Endothelial cell (in vitro differentiated cells): Measurements from ENCODE around the gene IL31RA. TPM values are rescaled to one million over a fixed set of nuclear protein-coding genes. Genes with fewer than 3 reads are reported as not detected.
"Not testable (repeated sequence)": the region's sequence is repeated elsewhere in the genome, so short reads cannot be mapped to it uniquely, and the experiment has no call there.

ENCODE experiments used
- DNase-seq: peaks from one replicate; pipeline ENCODE4 v3.0.0; 2021; ENCODE audit warnings: low spot score
- H3K27ac Mint-ChIP-seq: one replicate; pipeline ENCODE4 v1.8.0; 2021; ENCODE audit warnings: mixed read lengths, inconsistent platforms; ENCODE audit not compliant: unreplicated experiment
- H3K27me3 Mint-ChIP-seq: one replicate; pipeline ENCODE4 v1.8.0; 2021; ENCODE audit warnings: mild to moderate bottlenecking, moderate library complexity, mixed read lengths, inconsistent platforms; ENCODE audit not compliant: unreplicated experiment
- H3K36me3 Mint-ChIP-seq: one replicate; pipeline ENCODE4 v1.8.0; 2021; ENCODE audit warnings: mild to moderate bottlenecking, low read depth, mixed read lengths, inconsistent platforms; ENCODE audit not compliant: unreplicated experiment
- H3K4me1 Mint-ChIP-seq: one replicate; pipeline ENCODE4 v1.8.0; 2021; ENCODE audit warnings: mild to moderate bottlenecking, mixed read lengths, inconsistent platforms; ENCODE audit not compliant: unreplicated experiment
- H3K4me3 Mint-ChIP-seq: one replicate; pipeline ENCODE4 v1.8.0; 2021; ENCODE audit warnings: mild to moderate bottlenecking, mixed read lengths, inconsistent platforms; ENCODE audit not compliant: unreplicated experiment
- H3K9me3 Mint-ChIP-seq: one replicate; pipeline ENCODE4 v1.8.0; 2021; ENCODE audit warnings: mixed read lengths, inconsistent platforms; ENCODE audit not compliant: unreplicated experiment
- CTCF ChIP-seq: fragments of 200-600 bp; sonication (generic); IDR thresholded peaks from one replicate; pipeline ENCODE4 v1.5.0; 2021; ENCODE audit warnings: antibody characterized with exemption; ENCODE audit not compliant: unreplicated experiment
- long read RNA-seq: library from polyadenylated mRNA; unstranded; transcript quantifications from one replicate; pipeline ENCODE4 v2.0.0, GENCODE V29; 2020; ENCODE audit not compliant: unreplicated experiment
- total RNA-seq: library from RNA; stranded (reverse); fragmentation: NEBNext Ultra II Directional; extraction: Animal tissue kit (Norgen Biotek cat#: 25700); gene quantifications from one replicate; pipeline ENCODE4 v1.2.1, GENCODE V29; 2021; ENCODE audit not compliant: unreplicated experiment

IL31RA gene
- 0.82 TPM for total RNA-seq
- long read RNA-seq: 0 reads

- no peak within 1 kb of the TSS for H3K27ac Mint-ChIP-seq
- H3K9me3 Mint-ChIP-seq: no peaks in the 10 kb centered on the region
- H3K4me1 Mint-ChIP-seq: peaks cover 9% of the 10 kb centered on the region
- no peaks in the 10 kb centered on the region for H3K27me3 Mint-ChIP-seq
- H3K4me3 Mint-ChIP-seq: no peak within 1 kb of the TSS
- H3K36me3 Mint-ChIP-seq: no peaks in the 10 kb centered on the region
- TF ChIP-seq CTCF: no peak
- DNase-seq: no peak
Observed at GRCh38 chr5:55850839-55851674, at the start of gene IL31RA. IL31RA (plus strand) TSS chr5:55851357; CDS start chr5:55851571, 214 bp downstream.

GRCh38 chr5:55808814-55809213 is 42.3 kb upstream of the IL31RA start:
- not testable (repeated sequence) for H3K4me3 Mint-ChIP-seq, H3K27me3 Mint-ChIP-seq, H3K9me3 Mint-ChIP-seq, DNase-seq, H3K27ac Mint-ChIP-seq, H3K36me3 Mint-ChIP-seq, H3K4me1 Mint-ChIP-seq

- H3K9me3 Mint-ChIP-seq, H3K27ac Mint-ChIP-seq, H3K27me3 Mint-ChIP-seq, H3K4me3 Mint-ChIP-seq, DNase-seq, H3K4me1 Mint-ChIP-seq, H3K36me3 Mint-ChIP-seq: not testable (repeated sequence)
Observed at GRCh38 chr5:55815939-55816338, 35.2 kb upstream of the IL31RA start.

GRCh38 chr5:55816342-55816741 is 34.8 kb upstream of the IL31RA start:
- H3K27ac Mint-ChIP-seq: no peak overlapping the region
- no peaks in the 10 kb centered on the region for H3K4me1 Mint-ChIP-seq
- no peaks in the 10 kb centered on the region for H3K36me3 Mint-ChIP-seq
- H3K9me3 Mint-ChIP-seq: no peaks in the 10 kb centered on the region
- no peak overlapping the region for H3K4me3 Mint-ChIP-seq
- no peak for DNase-seq
- H3K27me3 Mint-ChIP-seq: no peaks in the 10 kb centered on the region
- TF ChIP-seq CTCF: no peak

- no peaks in the 10 kb centered on the region for H3K4me1 Mint-ChIP-seq
- TF ChIP-seq CTCF: no peak
- no peaks in the 10 kb centered on the region for H3K36me3 Mint-ChIP-seq
- no peaks in the 10 kb centered on the region for H3K9me3 Mint-ChIP-seq
- H3K27ac Mint-ChIP-seq: no peak overlapping the region
- H3K27me3 Mint-ChIP-seq: no peaks in the 10 kb centered on the region
- H3K4me3 Mint-ChIP-seq: no peak overlapping the region
- no peak for DNase-seq
Observed at GRCh38 chr5:55817030-55817429, 34.1 kb upstream of the IL31RA start.

- Mint-ChIP-seq H3K4me1 (no peaks in the 10 kb centered on the region), H3K27me3 (no peaks in the 10 kb centered on the region), H3K27ac (no peak overlapping the region), H3K9me3 (no peaks in the 10 kb centered on the region), H3K4me3 (no peak overlapping the region), H3K36me3 (no peaks in the 10 kb centered on the region)
- TF ChIP-seq CTCF: no peak
- no peak for DNase-seq
Observed at GRCh38 chr5:55820488-55820887, 30.7 kb upstream of the IL31RA start.
